SH-SY5Y (cell line): Measurements from ENCODE around the gene PDGFRB.

ENCODE experiments used
- GATA2 ChIP-seq: IDR thresholded peaks from 2 replicates; pipeline ENCODE4 v1.6.1; 2011; ENCODE audit warnings: mild to moderate bottlenecking, low read depth, low read length
- GATA3 ChIP-seq: IDR thresholded peaks from 2 replicates; pipeline ENCODE4 v1.6.1; 2011; ENCODE audit warnings: low read depth, mild to moderate bottlenecking, low read length, moderate library complexity

- TF ChIP-seq GATA3 (no peak), GATA2 (no peak)
Measured at GRCh38 chr5:150065346-150065745, 90.3 kb downstream of the PDGFRB start.
